ENCODE measurements around the gene GLI3.

The GLI3 gene

GRCh38 chr7:42219447-42219846 lies 17.6 kb downstream of the GLI3 start:
- TF ChIP-seq CTCF (IDR thresholded peaks at IDR 0.05; ENCODE audit: control extremely low read depth, extremely low read depth, low read depth, missing control alignments): no peak
- ChIA-PET POLR2A (no interaction called here), CTCF (no interaction called here)
- DNase-seq (ENCODE audit: extremely low spot score): no peak

GRCh38 chr7:42218248-42218647 lies 18.8 kb downstream of the GLI3 start:
- TF ChIP-seq CTCF (IDR thresholded peaks at IDR 0.05; ENCODE audit: control extremely low read depth, extremely low read depth, low read depth, missing control alignments): no peak
- no peak for DNase-seq (ENCODE audit: extremely low spot score)
- CTCF ChIA-PET: interaction anchor here (1.0 to 1.4 kb wide), 3 partner anchors 9 to 40 kb away, joined by 3 read pairs; no protein-coding TSS in a partner anchor
- POLR2A ChIA-PET: no interaction called here

GRCh38 chr7:42217548-42217947 lies 19.5 kb downstream of the GLI3 start:
- DNase-seq (ENCODE audit: extremely low spot score): no peak
- CTCF ChIA-PET: interaction anchor here (1.0 to 1.4 kb wide), 3 partner anchors 9 to 39 kb away, joined by 3 read pairs; no protein-coding TSS in a partner anchor
- POLR2A ChIA-PET: no interaction called here
- TF ChIP-seq CTCF (IDR thresholded peaks at IDR 0.05; ENCODE audit: control extremely low read depth, extremely low read depth, low read depth, missing control alignments): no peak

GRCh38 chr7:42217053-42217452 lies 20.0 kb downstream of the GLI3 start:
- ChIA-PET CTCF (interaction anchor here (1.3 to 1.4 kb wide), 2 partner anchors 10 to 11 kb away, joined by 3 read pairs; no protein-coding TSS in a partner anchor), POLR2A (no interaction called here)
- no peak for TF ChIP-seq CTCF (IDR thresholded peaks at IDR 0.05; ENCODE audit: control extremely low read depth, extremely low read depth, low read depth, missing control alignments)
- DNase-seq (ENCODE audit: extremely low spot score): no peak

GRCh38 chr7:42214060-42214679 lies 22.8 kb downstream of the GLI3 start:
- DNase-seq (ENCODE audit: extremely low spot score): no peak
- no peak for TF ChIP-seq CTCF (IDR thresholded peaks at IDR 0.05; ENCODE audit: control extremely low read depth, extremely low read depth, low read depth, missing control alignments)
- ChIA-PET POLR2A (no interaction called here), CTCF (no interaction called here)

- CTCF ChIA-PET: no interaction called here
- no peak for TF ChIP-seq CTCF (IDR thresholded peaks at IDR 0.05; ENCODE audit: control extremely low read depth, extremely low read depth, low read depth, missing control alignments)
- DNase-seq (ENCODE audit: extremely low spot score): no peak
- POLR2A ChIA-PET: no interaction called here
Measured at GRCh38 chr7:42213093-42213492, 23.9 kb downstream of the GLI3 start.

Measured in GM10248 (cell line).